HG02970 (cell line): ENCODE measurements around the gene GOLM1.

Source experiments
- ATAC-seq: cut with Tn5 transposase; IDR thresholded peaks from one replicate; pipeline ENCODE4 v1.9.1; 2021; ENCODE audit warnings: mild to moderate bottlenecking, moderate library complexity, moderate number of reproducible peaks; ENCODE audit not compliant: unreplicated experiment, low FRiP score

Gene GOLM1

GRCh38 chr9:86046930-86047341 is 52.4 kb downstream of the GOLM1 start:
- no peak for ATAC-seq

- no peak for ATAC-seq
These were observed 53.2 kb downstream of the GOLM1 start for GRCh38 chr9:86046071-86046636.

GRCh38 chr9:86045654-86046053 is 53.7 kb downstream of the GOLM1 start:
- no peak for ATAC-seq

GRCh38 chr9:86043999-86044398 is 55.4 kb downstream of the GOLM1 start:
- no peak for ATAC-seq

GRCh38 chr9:86043586-86043985 is 55.8 kb downstream of the GOLM1 start:
- ATAC-seq = no peak

GRCh38 chr9:86042199-86042978 is 57.0 kb downstream of the GOLM1 start:
- no peak for ATAC-seq

GRCh38 chr9:86041311-86041741 is 58.0 kb downstream of the GOLM1 start:
- ATAC-seq = no peak

- ATAC-seq = no peak
These were observed 58.5 kb downstream of the GOLM1 start for GRCh38 chr9:86040861-86041155.

GRCh38 chr9:86039991-86040860 is 59.1 kb downstream of the GOLM1 start:
- ATAC-seq = no peak

- no peak for ATAC-seq
These were observed 62.8 kb downstream of the GOLM1 start for GRCh38 chr9:86036555-86036954.

- ATAC-seq = no peak
These were observed 63.4 kb downstream of the GOLM1 start for GRCh38 chr9:86035827-86036440.

GRCh38 chr9:86034863-86035734 is 64.3 kb downstream of the GOLM1 start:
- no peak for ATAC-seq

- ATAC-seq = no peak
These were observed 71.6 kb downstream of the GOLM1 start for GRCh38 chr9:86027767-86028166.

GRCh38 chr9:86022687-86023266 is 76.6 kb downstream of the GOLM1 start:
- no peak for ATAC-seq

GRCh38 chr9:86021166-86021565 is 78.2 kb downstream of the GOLM1 start:
- no peak for ATAC-seq

GRCh38 chr9:86020731-86021130 is 78.6 kb downstream of the GOLM1 start:
- ATAC-seq = no peak

- ATAC-seq = no peak
These were observed 90.2 kb downstream of the GOLM1 start for GRCh38 chr9:86009133-86009532.

- ATAC-seq = no peak
These were observed 94.0 kb downstream of the GOLM1 start for GRCh38 chr9:86005253-86005775.

GRCh38 chr9:85995599-85995998 is 103.8 kb downstream of the GOLM1 start:
- ATAC-seq = no peak
